ENCODE results near the gene ANO4.
A peak's percentile ranks its signal among the peaks of the same experiment; 100 is the strongest.
"Not testable (repeated sequence)": the region's sequence is repeated elsewhere in the genome, so short reads cannot be mapped to it uniquely, and the experiment has no call there.

Gene ANO4

GRCh38 chr12:101051151-101051550, 256.6 kb downstream of the ANO4 start:
- DNase-seq = no peak

- DNase-seq = no peak
Observed at GRCh38 chr12:101051901-101052550, 257.4 kb downstream of the ANO4 start.

GRCh38 chr12:101053203-101053602, 258.6 kb downstream of the ANO4 start:
- DNase-seq = no peak

- DNase-seq = no peak
Observed at GRCh38 chr12:101055940-101056339, 261.4 kb downstream of the ANO4 start.

GRCh38 chr12:101062508-101062907, 267.9 kb downstream of the ANO4 start:
- not testable (repeated sequence) for DNase-seq

- no peak for DNase-seq
Observed at GRCh38 chr12:101064721-101065120, 270.1 kb downstream of the ANO4 start.

- DNase-seq = no peak
Observed at GRCh38 chr12:101066489-101066888, 271.9 kb downstream of the ANO4 start.

- no peak for DNase-seq
Observed at GRCh38 chr12:101068402-101068801, 273.8 kb downstream of the ANO4 start.

GRCh38 chr12:101068836-101069235, 274.3 kb downstream of the ANO4 start:
- DNase-seq = no peak

GRCh38 chr12:101074940-101075680, 280.5 kb downstream of the ANO4 start:
- DNase-seq = no peak

- DNase-seq = no peak
Observed at GRCh38 chr12:101076921-101077320, 282.3 kb downstream of the ANO4 start.

GRCh38 chr12:101077791-101078528, 283.4 kb downstream of the ANO4 start:
- DNase-seq = no peak

- no peak for DNase-seq
Observed at GRCh38 chr12:101078536-101079285, 284.1 kb downstream of the ANO4 start.

GRCh38 chr12:101082706-101083105, 288.1 kb downstream of the ANO4 start:
- DNase-seq = no peak

GRCh38 chr12:101086490-101087135, 292.0 kb downstream of the ANO4 start:
- no peak for DNase-seq

- no peak for DNase-seq
Observed at GRCh38 chr12:101087920-101088319, 293.3 kb downstream of the ANO4 start.

GRCh38 chr12:101089271-101089670, 294.7 kb downstream of the ANO4 start:
- no peak for DNase-seq

GRCh38 chr12:101090222-101090621, 295.6 kb downstream of the ANO4 start:
- not testable (repeated sequence) for DNase-seq

GRCh38 chr12:101097829-101098580, 303.4 kb downstream of the ANO4 start:
- peak; percentile 83 for DNase-seq

- DNase-seq = no peak
Observed at GRCh38 chr12:101107032-101107763, 312.6 kb downstream of the ANO4 start.

- no peak for DNase-seq
Observed at GRCh38 chr12:101108130-101108529, 313.6 kb downstream of the ANO4 start.

Data from NCI-H510A treated with DMSO at 0.1 percent for 48 hours (cell line).